Astrocyte of the hippocampus (primary cell): ENCODE measurements around the gene PAGE2.
"Not testable (repeated sequence)": the region's sequence is repeated elsewhere in the genome, so short reads cannot be mapped to it uniquely, and the experiment has no call there.

ENCODE experiments used
- DNase-seq: peaks from one replicate; pipeline ENCODE4 v3.0.0; 2011; ENCODE audit warnings: low read depth, low spot score

Gene PAGE2

DNA sequence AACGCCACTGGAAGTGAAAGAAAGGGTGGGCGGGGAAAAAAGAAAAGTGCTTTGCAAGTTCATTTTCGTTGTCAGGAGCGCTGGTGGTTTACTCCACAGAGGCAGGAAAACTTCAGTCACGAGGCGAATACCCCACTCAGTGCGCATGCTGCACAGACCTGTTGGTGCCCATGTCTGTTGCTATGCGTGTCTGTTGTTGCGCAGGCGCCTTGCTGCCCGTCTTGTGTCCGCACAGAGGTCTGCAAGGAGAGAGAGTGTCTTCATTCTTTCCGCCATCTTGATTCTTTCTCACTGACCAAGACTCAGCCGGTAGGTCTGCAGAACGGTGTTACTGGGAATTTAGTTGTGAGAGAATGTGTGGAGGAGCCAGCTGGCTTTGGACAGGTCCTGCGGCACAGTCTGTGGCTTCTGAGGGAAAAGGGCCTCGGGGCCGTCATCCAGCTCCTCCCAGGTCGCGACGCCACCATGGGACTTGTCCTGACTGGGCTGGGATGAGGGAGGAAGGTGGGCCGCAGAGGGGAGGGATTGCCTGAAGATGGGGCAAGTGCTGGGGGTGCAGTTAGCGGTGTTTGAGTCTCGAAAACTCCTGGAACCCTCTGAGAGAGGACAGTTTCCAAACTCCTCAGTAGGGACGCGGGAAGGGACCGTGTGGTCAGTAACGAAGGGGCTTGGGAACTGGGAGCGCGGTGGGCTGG is at the start of gene PAGE2:
PAGE2 (plus strand) TSS at position 224 of the 695 bp plus-strand sequence. CDS start 1,003 bp downstream, outside the sequence.
- DNase-seq = no peak

DNA sequence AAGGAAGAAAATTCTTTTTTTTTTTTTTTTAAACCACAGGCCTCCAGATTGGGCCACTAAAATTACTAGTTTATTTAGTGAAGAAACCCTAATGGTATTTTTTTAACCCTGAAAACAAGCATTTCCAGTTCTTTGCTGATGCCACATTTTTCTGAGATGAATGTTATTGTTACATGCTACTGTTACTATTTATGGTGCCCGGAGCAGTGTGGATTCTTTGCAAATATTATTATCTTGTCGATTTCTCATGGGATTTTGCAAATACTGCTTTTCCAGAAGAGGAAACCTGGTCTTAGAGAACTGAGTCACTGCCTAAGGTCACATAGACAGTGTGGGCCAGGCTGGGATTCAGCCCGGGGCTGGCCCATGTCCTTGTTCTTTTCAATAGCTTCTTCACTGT is 49.3 kb upstream of the PAGE2 start:
- DNase-seq = no peak

- DNase-seq = no peak
These were observed 47.3 kb upstream of the PAGE2 start for GRCh38 chrX:55041514-55041913.

GRCh38 chrX:55050599-55050998 is 38.2 kb upstream of the PAGE2 start:
- not testable (repeated sequence) for DNase-seq

GRCh38 chrX:55056820-55057674 is 31.8 kb upstream of the PAGE2 start:
- peak; percentile 13 for DNase-seq

GRCh38 chrX:55057675-55058249 is 31.1 kb upstream of the PAGE2 start:
- DNase-seq = peak; percentile 39

DNA sequence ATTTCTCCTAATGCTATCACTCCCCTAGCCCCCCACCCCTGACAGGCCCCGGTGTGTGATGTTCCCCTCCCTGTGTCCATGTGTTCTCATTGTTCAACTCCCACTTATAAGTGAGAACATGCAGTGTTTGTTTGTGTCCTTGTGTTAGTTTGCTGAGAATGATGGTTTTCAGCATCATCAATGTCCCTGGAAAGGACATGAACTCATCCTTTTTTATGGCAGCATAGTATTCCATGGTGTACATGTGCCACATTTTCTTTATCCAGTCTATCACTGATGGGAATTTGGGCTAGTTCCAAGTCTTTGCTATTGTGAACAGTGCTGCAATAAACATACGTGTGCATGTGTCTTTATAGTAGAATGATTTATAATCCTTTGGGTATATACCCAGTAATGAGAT is 21.6 kb upstream of the PAGE2 start:
- DNase-seq = not testable (repeated sequence)

DNA sequence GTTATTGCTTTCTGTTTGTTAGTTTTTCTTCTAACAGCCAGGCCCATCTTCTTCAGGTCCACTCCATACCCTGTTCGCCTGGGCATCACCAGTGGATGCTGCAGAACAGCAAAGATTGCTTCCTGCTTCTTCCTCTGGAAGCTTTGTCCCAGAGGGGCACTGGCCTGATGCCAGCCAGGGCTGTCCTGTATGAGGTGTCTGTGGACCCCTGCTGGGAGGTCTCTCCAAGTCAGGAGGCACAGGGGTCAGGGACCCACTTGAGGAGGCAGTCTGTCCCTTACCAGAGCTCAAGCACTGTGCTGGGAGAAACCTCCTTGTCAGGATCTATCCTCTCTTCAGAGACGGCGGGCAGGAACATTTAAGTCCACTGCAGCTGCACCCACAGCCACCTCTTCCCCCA is 16.5 kb upstream of the PAGE2 start:
- no peak for DNase-seq

GRCh38 chrX:55074851-55075467 is 13.9 kb upstream of the PAGE2 start, which contains the start of gene PAGE2B:
Gene PAGE2B, plus strand, starts transcription at chrX:55075030. Its CDS starts 1,012 bp downstream, at chrX:55076042.
- no peak for DNase-seq

- no peak for DNase-seq
These were observed 9.9 kb downstream of the PAGE2 start for GRCh38 chrX:55098691-55099090.

DNA sequence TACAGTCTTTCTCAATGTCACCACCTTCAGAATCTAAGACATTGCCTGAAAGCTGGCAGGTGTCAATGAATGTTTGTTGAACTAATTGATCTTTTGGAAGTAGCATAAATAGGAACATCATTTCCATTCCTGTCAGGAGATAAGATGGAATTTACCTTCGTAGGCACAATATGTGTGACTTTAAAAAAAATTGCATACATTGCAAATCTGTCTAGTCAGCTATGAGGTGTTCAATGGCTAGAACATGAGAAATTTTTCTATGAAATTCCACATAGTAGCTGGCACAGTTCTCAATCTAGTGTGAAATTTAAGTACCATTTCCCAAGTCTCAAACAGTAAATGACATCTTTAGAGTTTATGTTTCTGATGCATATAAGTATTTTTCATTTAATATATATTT is 10.3 kb downstream of the PAGE2 start:
- DNase-seq = no peak

DNA sequence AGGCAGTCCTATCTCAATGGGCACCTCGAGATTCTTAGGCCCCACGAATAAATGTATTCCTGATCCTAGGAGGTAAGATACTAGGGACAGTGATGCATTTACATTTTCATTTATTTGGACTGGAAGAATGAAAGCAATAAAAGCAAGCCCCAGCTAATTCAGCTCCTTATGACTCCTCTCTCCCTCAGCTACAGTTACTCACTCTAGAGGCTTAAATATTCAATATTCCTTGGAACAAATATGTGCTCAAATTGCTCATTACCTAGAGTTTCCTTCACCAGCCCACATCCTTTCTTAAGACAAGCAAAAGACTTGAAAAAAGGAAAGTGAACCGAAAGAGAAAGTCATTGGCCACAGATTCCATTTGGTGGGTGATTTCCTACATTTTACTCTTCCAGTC is 13.9 kb downstream of the PAGE2 start:
- DNase-seq = no peak

DNA sequence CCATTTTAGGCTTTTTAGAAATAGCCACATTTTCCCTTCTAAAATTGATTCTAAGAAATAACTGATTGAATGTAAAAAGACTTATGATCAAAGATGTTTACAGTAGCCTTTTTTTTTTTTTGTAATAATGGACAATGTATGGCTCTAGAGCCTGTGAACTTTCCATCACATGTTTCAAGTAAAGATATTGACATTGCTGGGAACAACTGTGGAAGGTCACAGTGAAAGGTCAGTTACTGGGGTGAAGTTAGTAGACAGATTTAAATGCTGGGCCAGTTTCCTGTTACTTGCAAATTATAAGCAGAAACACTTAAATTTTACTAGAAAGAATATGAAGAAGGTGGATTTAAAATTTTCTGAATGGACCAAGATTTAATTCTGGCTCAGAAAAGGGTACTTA is 18.4 kb downstream of the PAGE2 start:
- no peak for DNase-seq

DNA sequence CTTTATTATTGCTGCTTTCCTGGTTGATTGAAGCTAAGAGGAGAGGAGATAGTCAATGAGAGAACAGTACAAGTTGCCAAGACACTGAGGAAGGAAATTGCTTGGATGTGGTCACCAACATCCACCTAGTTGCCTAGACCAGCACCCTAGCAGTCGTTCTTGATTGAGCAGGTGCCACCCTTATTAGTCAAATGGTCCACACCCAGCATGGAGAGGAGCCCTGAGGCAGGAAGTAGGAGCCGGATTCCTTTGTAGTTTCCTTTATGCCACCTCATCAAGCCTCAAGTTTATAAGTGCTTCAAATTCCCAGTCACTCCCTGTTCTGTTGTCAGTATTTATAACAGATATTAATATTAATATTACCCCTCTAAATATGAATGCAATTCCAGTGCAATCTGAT is 19.1 kb downstream of the PAGE2 start:
- DNase-seq = no peak

DNA sequence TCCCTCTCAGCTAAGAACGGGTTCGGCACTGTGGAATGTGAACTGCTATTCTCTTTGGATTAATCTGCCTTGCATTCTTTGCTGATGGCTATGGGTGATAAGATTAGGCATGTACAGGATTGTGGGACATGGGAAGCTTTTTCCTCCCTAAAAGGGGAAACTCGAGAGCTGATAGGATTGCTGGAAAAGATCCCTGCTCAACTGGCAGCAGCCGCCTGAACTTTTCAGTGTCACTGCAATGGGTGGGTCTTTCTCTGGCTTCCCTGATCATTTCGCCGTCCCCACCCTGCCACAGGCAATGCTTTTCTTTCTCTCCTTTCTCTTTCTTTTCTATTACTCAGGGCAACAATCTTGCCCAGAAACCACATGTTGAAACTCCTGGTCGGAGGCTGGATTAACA is 20.5 kb downstream of the PAGE2 start:
- no peak for DNase-seq

DNA sequence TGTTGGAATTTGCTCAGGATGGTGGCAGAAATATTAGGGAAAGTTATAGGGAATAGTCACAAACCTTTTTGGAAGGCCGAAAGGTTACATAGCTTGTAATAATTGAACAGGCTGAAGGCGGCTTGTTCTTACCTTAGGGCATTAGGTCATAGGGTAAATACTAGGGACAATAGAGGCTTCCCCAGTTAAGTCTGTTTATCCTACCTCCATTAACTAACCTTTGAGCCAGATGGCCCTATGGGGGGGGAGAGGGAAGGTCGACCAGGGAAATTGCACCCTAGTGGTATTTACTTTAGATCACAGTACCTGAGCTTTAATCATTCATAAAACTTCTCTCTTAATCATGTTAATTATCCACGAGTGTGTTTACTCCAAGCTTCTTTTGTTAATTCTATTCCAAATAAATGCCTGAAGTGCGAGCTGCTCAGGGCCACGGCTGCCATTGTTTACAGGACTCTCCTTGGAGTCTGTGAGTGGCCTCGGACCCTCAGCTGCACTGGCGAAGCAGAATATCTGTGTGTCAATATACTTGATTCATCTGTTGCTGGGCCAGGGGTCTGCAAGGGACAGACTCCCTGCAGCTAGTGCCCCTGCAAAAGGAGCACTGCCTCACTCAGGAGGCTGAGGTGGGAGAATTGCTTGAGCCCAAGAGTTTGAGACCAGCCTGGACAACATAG is 22.9 kb downstream of the PAGE2 start:
- DNase-seq = no peak

GRCh38 chrX:55116589-55116988 is 27.8 kb downstream of the PAGE2 start:
- DNase-seq = not testable (repeated sequence)

DNA sequence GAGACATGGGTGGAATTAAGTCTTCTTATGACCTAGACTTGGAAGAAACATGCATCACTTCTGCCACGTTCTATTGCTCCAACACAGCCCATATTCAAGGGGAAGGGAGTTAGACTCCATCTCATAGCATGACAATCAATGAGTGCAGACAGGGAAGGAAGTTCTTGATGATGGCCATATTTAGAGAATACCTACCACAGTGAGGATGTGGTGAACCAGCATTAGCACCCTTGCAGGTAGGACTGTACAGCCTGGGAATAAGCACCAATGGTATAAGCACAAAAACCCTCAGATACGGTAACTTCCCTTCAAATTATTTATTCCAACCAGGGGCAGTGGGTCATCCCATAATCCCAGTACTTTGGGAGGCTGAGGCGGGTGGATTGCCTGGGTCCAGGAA is 29.8 kb downstream of the PAGE2 start:
- no peak for DNase-seq

DNA sequence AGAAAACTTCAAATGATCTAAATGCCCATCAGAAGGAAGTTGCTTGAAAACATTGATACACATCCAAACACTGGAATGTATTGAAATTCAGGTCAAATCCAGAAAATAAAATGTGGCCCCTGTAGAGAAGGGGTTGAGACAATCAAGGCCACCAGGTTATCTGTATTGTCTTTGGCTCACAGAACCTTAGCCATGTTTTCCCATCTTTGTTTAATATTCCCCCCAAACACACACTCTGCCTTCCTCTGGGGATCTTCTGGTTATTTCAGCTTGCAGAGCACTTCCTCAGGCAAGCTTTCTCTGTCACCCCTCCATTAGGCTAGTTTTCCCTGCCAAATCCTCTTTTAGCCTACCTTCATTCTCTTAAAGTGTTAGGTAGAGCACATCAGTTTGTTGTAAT is 30.5 kb downstream of the PAGE2 start:
- DNase-seq = no peak

- DNase-seq = no peak
These were observed 30.9 kb downstream of the PAGE2 start for GRCh38 chrX:55119712-55120111.

- DNase-seq = no peak
These were observed 32.0 kb downstream of the PAGE2 start for GRCh38 chrX:55120761-55121358.
